ENCODE measurements around the gene DFFB.

The DFFB gene

GRCh38 chr1:3831689-3832088, 25.6 kb upstream of the DFFB start:
- DNase-seq (ENCODE audit: low read depth), result peak; percentile 20

- DNase-seq (ENCODE audit: low read depth), result no peak
These were observed 22.6 kb upstream of the DFFB start for GRCh38 chr1:3834701-3835100.

DNA sequence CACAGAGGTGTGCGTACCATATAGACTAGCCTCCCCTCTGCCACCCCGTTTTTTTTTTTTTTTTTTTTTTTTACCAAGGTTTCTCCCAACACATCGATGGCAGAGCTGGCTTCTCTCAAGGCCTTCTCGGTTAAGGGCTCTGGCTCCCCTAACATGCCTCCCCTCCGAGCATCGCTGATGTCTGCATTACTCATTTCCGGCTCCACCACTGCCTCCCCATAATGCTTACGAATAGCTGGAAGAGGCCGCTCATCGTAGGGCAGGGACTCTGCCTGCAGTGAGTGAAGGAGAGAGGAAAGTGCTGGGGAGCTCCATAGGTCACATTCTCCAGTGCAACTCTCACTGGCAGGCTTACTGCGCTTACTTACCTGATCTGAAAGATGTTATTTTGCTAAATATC, 20.9 kb upstream of the DFFB start:
- no peak for DNase-seq (ENCODE audit: low read depth)

DNA sequence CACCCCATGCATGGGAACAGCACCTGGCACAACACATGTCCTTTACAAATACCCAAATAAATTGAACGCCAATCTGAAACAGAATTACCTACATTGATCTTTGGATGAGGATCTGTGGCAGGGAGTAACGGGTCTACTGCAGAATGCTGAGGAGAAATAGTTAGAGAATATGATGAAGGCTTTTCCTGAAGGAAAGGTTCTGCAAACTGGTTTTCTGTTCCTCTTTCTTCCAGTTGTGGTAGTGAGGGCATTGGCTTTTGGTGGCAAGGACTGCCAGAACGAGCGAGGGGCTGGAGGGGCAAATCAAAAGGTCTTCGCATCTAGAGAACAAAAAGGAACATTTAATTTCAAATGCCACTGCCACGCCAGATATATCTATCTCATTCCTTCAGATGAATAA, 20.1 kb upstream of the DFFB start:
- DNase-seq (ENCODE audit: low read depth), result no peak

DNA sequence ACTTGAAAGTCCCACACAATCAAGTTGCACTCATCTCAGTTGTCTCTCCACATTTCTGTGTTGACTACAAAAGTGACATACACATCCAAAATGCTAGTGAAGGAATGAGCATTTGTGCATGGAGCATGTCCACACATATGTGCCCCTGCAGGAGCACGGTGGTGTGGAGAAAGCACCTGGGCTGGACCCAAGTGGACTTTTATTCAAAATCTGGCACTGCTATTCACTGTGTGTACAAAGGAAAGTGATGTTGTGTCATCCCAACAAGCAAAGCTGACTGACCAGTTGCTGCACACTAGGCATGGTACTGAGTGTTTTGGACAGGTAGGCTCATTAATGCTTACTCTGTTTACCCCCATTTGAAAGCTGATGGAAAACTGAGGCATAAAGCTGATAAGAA, 19.6 kb upstream of the DFFB start:
- DNase-seq (ENCODE audit: low read depth), result no peak

DNA sequence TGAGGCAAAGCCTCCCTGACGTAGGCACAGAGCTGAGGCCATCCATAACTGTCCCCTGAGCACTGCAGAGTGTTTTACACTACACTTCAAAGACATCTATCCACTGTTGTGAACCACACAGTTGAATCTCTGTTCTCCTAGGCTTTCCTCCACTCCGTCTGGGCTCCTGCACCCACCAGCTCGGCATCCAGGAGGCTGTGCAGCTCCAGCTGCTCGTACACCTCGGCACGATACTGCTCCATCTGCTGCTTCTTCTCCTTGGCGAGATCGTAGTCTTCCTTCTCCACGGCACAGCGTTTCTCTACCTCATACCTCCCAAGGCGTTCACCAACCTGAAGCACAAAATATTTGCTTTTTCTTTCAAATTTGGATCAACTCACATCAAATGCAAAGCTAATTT, 18.5 kb upstream of the DFFB start:
- DNase-seq (ENCODE audit: low read depth), result no peak

DNA sequence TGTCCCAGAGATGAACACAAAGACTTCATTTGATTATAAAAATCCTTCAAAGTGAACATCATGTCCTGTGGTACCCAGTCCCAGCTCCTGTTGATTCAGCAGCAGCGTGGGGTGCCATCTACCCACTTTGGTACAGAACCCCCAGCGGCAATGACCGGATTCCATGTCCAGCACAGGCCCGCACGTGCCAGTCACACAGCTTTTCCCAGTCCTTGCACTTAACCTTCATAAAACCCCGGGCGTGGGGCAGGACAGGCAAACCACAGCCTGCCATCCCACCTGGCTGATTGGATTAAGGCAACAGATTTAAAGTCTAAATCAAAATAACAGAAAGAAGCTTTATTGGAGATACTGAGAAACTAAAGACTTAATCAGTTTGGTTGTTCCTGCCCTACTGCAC, 15.8 kb upstream of the DFFB start:
- no peak for DNase-seq (ENCODE audit: low read depth)

- DNase-seq (ENCODE audit: low read depth), result no peak
These were observed 14.4 kb upstream of the DFFB start for GRCh38 chr1:3842912-3843311.

GRCh38 chr1:3846541-3846940, 10.7 kb upstream of the DFFB start:
- no peak for DNase-seq (ENCODE audit: low read depth)

GRCh38 chr1:3847081-3847480, 10.2 kb upstream of the DFFB start:
- DNase-seq (ENCODE audit: low read depth), result no peak

DNA sequence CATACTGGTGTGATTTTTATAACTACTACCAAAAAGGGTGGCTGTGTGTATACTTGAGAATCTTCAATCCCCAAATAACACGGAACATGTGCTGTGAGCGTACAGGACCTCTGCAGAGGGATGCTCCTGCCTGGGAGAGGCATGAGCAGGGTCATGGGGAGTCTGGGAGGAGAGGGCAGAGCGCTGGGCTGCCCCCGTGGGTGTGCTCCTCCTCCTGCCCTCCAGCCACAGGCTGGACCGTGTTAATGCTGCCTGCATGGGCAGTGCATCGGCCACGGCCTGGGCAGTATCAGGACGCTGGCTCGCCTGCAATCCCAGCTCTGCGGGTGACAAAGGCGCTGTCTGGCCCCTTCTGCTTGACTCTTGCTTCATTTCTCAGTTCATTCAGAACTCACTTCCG, 6.4 kb upstream of the DFFB start:
- no peak for DNase-seq (ENCODE audit: low read depth)

DNA sequence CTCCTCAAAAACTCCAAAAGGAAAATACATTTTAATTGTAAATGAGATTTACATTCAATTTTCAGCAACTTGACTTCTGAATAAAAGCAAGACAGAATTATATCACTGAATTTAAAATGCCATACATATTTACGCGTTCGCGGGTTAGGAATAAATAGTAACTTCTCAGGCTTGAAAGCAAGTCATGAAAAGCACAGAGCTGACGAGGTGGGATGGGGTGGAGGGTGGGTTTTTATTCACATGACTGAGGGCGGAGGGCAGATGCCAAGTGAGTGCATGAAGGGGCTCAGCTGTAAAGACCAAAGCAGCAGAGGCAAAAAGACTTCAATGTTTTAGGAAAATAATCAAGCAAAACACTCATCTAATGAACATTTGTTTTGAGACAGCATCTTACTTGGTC, 6.0 kb upstream of the DFFB start:
- no peak for DNase-seq (ENCODE audit: low read depth)

DNA sequence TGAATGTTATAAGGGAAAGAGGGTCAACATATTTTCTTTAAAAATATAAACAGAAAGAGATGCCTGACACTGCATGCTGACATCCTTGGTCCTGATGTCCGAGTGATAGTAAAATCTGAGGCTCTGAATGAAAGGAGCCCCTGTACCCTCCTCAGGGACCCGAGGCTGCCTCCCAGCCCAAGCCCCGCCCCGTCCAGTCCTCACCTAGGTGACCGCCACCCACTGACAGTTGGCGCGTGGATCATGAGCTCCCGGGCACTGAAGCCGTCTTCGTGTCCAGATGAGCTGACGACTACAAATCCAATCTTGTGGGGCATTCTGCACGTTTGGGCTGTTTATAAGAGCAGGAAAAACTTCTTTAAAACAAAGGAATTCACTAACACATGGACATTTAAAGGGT, 5.2 kb upstream of the DFFB start:
- DNase-seq (ENCODE audit: low read depth), result no peak

DNA sequence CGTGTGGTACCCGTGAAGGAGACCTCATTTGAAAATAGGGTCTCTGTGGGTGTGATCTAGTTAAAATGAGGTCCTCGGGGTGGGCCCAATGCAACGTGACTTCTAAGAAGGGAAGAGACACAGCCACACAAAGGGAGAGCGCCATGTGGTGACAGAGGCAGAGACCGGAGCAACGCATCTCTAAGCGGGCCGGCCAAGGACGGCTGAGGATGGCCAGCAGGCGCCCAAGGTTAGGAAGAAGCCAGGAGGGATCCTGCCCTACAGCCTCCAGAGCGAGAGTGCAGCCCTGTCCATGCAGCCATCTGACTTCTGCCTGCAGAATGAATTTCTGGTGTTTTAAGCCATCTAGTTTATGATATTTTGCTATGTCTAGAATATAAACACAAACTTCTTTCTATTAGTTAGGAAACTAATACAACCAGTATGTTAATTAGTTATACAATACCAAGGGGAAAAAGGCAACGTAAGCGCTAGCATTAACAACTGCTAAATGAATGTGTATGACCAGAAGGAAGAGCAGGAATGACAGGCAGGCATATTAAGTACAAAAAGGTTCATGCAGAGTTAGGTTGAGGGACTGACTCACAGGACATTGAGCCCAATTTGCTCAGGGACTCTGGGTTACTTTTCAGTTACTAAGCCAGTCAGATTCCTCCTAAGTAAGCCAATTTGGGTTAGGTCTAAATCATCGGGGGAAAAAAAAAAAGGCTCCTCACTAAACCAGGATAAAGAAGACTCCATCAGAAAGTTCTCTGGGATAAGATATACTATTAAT, 4.4 kb upstream of the DFFB start:
- no peak for DNase-seq (ENCODE audit: low read depth)

DNA sequence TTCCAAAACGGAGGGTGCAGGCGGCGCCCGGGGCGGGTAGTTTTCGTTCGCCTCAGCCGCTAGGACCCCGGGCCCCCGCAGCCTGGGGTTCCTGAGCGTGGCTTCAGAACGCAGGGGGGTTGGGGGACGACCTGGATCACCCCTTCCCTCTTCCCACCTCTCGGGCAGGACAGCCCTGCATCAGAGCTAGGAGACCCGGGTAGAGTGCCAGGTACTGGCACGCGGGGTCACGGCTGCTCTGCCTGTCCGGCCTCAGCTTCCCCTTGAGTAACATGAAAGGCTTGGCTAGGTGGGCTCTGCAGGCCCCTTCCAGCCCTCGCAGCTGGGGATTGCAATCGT, 484 bp downstream of the DFFB start:
- DNase-seq (ENCODE audit: low read depth), result no peak

DNA sequence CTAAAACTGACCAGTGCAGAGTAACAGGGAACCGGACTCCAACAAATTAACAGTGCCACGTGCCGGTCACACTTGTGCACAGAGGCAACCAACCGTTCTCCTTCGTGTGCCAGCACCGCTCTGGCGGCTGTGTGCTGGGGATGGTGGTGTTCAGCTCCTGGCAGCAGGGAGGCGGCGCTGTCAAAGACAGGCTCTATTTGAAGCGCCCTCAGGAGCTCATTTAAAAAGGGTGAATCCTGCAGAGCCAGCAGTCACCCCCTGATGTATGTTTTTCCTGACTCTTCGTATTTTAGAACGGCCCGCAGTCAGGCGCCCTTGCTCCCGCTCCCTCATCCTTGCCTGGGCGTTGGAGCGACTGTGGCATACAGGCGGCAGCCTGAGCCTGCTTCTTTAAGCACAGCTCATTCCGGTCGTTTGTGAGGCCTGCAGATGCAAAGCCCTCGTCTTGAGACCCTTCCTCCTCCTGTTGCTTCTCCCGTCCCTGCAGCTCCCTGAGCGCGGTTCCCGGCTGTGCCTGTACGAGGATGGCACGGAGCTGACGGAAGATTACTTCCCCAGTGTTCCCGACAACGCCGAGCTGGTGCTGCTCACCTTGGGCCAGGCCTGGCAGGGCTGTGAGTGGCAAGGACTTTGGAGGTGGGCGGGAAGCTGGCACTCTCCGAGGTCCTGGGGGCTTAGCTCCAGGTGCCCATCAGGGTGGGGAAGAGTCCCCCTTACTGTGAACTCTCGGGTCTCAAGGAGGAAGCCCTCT, 1.1 kb downstream of the DFFB start:
- DNase-seq (ENCODE audit: low read depth), result no peak

DNA sequence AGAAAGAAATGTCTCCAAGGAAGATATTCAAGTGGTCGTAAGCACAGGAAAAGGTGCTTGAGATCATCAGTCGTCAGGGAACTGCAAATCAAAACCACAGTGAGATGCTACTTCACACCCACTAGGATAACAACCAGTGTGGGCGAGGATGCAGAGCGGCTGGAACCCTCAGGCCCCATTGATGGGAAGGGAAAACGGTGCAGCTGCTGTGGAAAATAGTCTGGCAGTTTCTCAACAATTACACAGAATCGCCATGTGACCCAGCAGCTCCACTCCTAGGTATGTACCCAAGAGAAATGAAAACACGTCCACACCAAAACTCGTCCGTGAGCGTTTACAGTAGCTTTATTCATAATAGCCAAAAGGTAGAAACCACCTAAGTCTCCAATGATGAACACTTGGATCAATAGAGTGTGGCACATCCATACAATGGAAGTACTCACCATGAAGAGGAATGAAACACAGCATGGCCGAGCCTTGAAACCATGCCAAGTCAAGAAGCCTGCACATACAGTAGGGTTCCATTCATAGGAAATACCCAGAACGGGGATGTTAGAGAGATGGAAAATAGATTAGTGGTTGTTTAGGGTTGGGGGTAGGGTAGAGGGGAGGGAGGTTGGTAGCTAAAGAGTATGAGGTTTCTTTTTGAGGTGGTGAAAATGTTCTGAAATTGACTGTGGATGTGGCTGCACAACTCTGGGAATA, 6.1 kb downstream of the DFFB start:
- DNase-seq (ENCODE audit: low read depth), result no peak

- no peak for DNase-seq (ENCODE audit: low read depth)
These were observed 7.6 kb downstream of the DFFB start for GRCh38 chr1:3864884-3865283.

- no peak for DNase-seq (ENCODE audit: low read depth)
These were observed 8.4 kb downstream of the DFFB start for GRCh38 chr1:3865606-3866160.

GRCh38 chr1:3868464-3869006, 11.3 kb downstream of the DFFB start:
- no peak for DNase-seq (ENCODE audit: low read depth)

GRCh38 chr1:3869751-3870301, 12.6 kb downstream of the DFFB start:
- no peak for DNase-seq (ENCODE audit: low read depth)

DNA sequence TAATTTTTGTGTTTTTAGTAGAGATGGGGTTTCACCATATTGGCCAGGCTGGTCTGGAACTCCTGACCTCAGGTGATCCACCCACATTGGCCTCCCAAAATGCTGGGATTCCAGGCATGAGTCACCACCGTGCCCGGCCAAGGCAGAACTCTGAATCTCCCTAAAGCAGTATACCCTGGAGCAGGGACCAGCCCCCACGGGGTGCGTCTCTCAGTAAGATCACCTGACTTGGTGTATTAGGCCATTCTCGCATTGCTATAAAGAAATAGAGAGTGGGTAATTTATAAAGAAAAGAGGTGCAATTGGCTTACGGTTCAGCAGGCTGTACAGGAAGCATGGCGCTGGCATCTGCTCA, 14.2 kb downstream of the DFFB start:
- no peak for DNase-seq (ENCODE audit: low read depth)

DNA sequence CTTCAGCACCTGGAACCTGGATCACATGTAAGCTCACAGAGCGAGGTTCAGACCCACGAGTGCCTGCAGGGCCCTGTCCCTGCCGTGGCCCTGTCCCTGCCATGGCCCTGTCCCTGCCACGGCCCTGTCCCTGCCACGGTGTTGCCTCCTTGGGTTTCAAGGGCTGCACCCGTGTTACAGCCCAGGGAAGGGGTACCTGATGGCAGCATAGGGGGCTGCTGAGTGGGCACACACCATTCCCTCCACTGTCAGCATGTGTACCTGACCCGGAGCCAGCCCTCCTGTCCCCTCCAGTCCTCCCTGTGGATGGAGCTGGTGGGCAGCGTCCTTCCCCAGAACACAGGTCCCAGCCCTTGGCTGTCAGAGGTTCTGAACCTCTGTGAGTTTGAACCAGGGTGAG, 15.3 kb downstream of the DFFB start:
- DNase-seq (ENCODE audit: low read depth), result no peak
